CMK (cell line): ENCODE results near the gene INTS3.
"Not testable (repeated sequence)": the region's sequence is repeated elsewhere in the genome, so short reads cannot be mapped to it uniquely, and the experiment has no call there.

ENCODE experiments used
- DNase-seq: peaks from one replicate; pipeline ENCODE4 v3.0.0-alpha.2; 2010; ENCODE audit warnings: low read depth

Gene INTS3

GRCh38 chr1:153752072-153752471 is 24.2 kb downstream of the INTS3 start:
- DNase-seq: no peak

GRCh38 chr1:153752571-153753195 is 24.8 kb downstream of the INTS3 start:
- no peak for DNase-seq

GRCh38 chr1:153754266-153754665 is 26.4 kb downstream of the INTS3 start:
- no peak for DNase-seq

GRCh38 chr1:153760440-153760839 is 32.6 kb downstream of the INTS3 start:
- no peak for DNase-seq

GRCh38 chr1:153763365-153764225 is 35.7 kb downstream of the INTS3 start:
- DNase-seq: no peak

GRCh38 chr1:153764310-153764709 is 36.5 kb downstream of the INTS3 start:
- no peak for DNase-seq

GRCh38 chr1:153766663-153767062 is 38.8 kb downstream of the INTS3 start:
- not testable (repeated sequence) for DNase-seq

- no peak for DNase-seq
Observed at GRCh38 chr1:153767519-153767918, 39.7 kb downstream of the INTS3 start.

GRCh38 chr1:153768316-153769181 is 40.7 kb downstream of the INTS3 start:
- no peak for DNase-seq

- no peak for DNase-seq
Observed at GRCh38 chr1:153769221-153769620, 41.4 kb downstream of the INTS3 start.

GRCh38 chr1:153770797-153771196 is 42.9 kb downstream of the INTS3 start:
- DNase-seq: no peak

- no peak for DNase-seq
Observed at GRCh38 chr1:153771261-153771660, 43.4 kb downstream of the INTS3 start.

GRCh38 chr1:153771841-153772593 is 44.2 kb downstream of the INTS3 start:
- DNase-seq: no peak

- DNase-seq: peak; percentile 42
Observed at GRCh38 chr1:153773096-153773921, 45.5 kb downstream of the INTS3 start.

GRCh38 chr1:153774026-153774595 is 46.3 kb downstream of the INTS3 start:
- DNase-seq: peak; percentile 70

GRCh38 chr1:153774780-153775457 is 47.1 kb downstream of the INTS3 start, which contains the start of gene SLC27A3:
TSS of gene SLC27A3 (plus strand) at chr1:153775407. CDS start at chr1:153775498, 91 bp downstream.
- no peak for DNase-seq

- DNase-seq: no peak
Observed at GRCh38 chr1:153775458-153776327, 47.8 kb downstream of the INTS3 start.

GRCh38 chr1:153776352-153776751 is 48.5 kb downstream of the INTS3 start:
- no peak for DNase-seq

GRCh38 chr1:153776845-153777370 is 49.1 kb downstream of the INTS3 start:
- DNase-seq: no peak
